K562 (cell line): ENCODE data around the gene ROMO1. TPM values are rescaled to one million over a fixed set of nuclear protein-coding genes. Genes with fewer than 3 reads are reported as not detected.

Experiments used
- ATAC-seq: fragments of 200-7000 bp; cut with Tn5 transposase; 3 replicates; pipeline ENCODE4 v1.9.1; 2020; ENCODE audit warnings: moderate library complexity
- BruUV-seq: library from RNA; stranded (reverse); fragments of 400-500 nt; replicated peaks from 2 replicates; lab custom pipeline; 2021; lab: Mats Ljungman, UMichigan
- CTCF ChIA-PET: fragments of 300-600 bp; formaldehyde crosslinking; extraction: SDS; loops from one replicate; lab custom pipeline; 2021; ENCODE audit warnings: low intra/inter-chr PET ratio; lab: Yijun Ruan, JAX
- POLR2A ChIA-PET: fragments of 300-600, 350-650 bp; sonication (Branson Sonifier 250); formaldehyde crosslinking; extraction: SDS; loops from one replicate; lab custom pipeline; 2021; ENCODE audit warnings: antibody characterized with exemption, inconsistent platforms; lab: Yijun Ruan, JAX
- DNase-seq, 4 experiments: peaks; one replicate each; pipeline versions ENCODE4 v3.0.0 to v3.0.0-alpha.2; 2011 to 2018; ENCODE audit warnings: low spot score in 3 of 4, mixed read lengths in 3 of 4; ENCODE audit errors: extremely low read depth in 1 of 4
- FAIRE-seq: peaks from 2 replicates; lab custom pipeline; 2011; peaks lifted over from hg19 to GRCh38; lab: Jason Lieb, UNC
- H2AFZ ChIP-seq: 2 replicates; pipeline ENCODE4 v1.6.0; 2011; ENCODE audit warnings: low read depth, low read length, control low read depth, inconsistent platforms
- H3K27ac ChIP-seq: fragments of 200-600 bp; 3 replicates; pipeline ENCODE4 v1.8.0; 2011; ENCODE audit warnings: low read depth, mild to moderate bottlenecking, control low read depth, inconsistent platforms, low read length, moderate library complexity, mixed read lengths; ENCODE audit errors: extremely low read depth
- H3K27me3 ChIP-seq, 2 experiments: fragments of 300-600 bp in 1 of 2; 2 replicates in 1 of 2; 3 replicates in 1 of 2; pipeline versions ENCODE4 v1.6.0 to v1.8.0; 2011; ENCODE audit warnings: inconsistent platforms in 2 of 2, low read length in 2 of 2, mild to moderate bottlenecking in 1 of 2, mixed read lengths in 1 of 2, moderate library complexity in 1 of 2; ENCODE audit not compliant: control insufficient read depth in 2 of 2, insufficient read depth in 2 of 2
- H3K36me3 ChIP-seq: fragments of 300-600 bp; 3 replicates; pipeline ENCODE4 v1.8.0; 2011; ENCODE audit warnings: mild to moderate bottlenecking, low read length, inconsistent platforms; ENCODE audit not compliant: control insufficient read depth, insufficient read depth
- H3K4me1 ChIP-seq, 2 experiments: fragments of 200-600 bp in 1 of 2; replicated peaks in 1 of 2; 2 replicates in 1 of 2; 3 replicates in 1 of 2; pipeline versions ENCODE4 v1.5.1 to v1.8.0; 2011; ENCODE audit warnings: inconsistent platforms in 2 of 2, low read length in 2 of 2, mild to moderate bottlenecking in 1 of 2, mixed read lengths in 1 of 2, moderate library complexity in 1 of 2; ENCODE audit not compliant: control insufficient read depth in 2 of 2, insufficient read depth in 2 of 2
- H3K4me2 ChIP-seq: 2 replicates; pipeline ENCODE4 v1.6.1; 2011; ENCODE audit warnings: low read length, control low read depth, inconsistent platforms, mixed read lengths; ENCODE audit not compliant: insufficient read depth
- H3K4me3 ChIP-seq: fragments of 200-600 bp; sonication (generic), shearing (Covaris generic); 2 replicates; pipeline ENCODE4 v1.5.1; 2016; ENCODE audit warnings: control low read depth, inconsistent platforms
- H3K79me2 ChIP-seq: fragments of 200-600 bp; 3 replicates; pipeline ENCODE4 v1.8.0; 2011; ENCODE audit warnings: low read length, inconsistent platforms; ENCODE audit not compliant: control insufficient read depth, insufficient read depth
- H3K9ac ChIP-seq, 2 experiments: 2 replicates each; pipeline versions ENCODE4 v1.6.0 to v1.6.1; 2011; ENCODE audit warnings: low read depth in 2 of 2, low read length in 2 of 2, control low read depth in 1 of 2, inconsistent platforms in 1 of 2, mild to moderate bottlenecking in 1 of 2, mixed read lengths in 1 of 2; ENCODE audit not compliant: insufficient read depth in 1 of 2
- H3K9me1 ChIP-seq: one replicate; pipeline ENCODE4 v1.6.0; 2011; ENCODE audit warnings: inconsistent platforms, mild to moderate bottlenecking, low read length, moderate library complexity; ENCODE audit not compliant: control insufficient read depth, insufficient read depth
- H3K9me3 ChIP-seq: replicated peaks from 2 replicates; pipeline ENCODE4 v1.5.1; 2011; ENCODE audit warnings: low read depth, low read length, inconsistent platforms; ENCODE audit not compliant: control insufficient read depth, insufficient read depth
- H4K20me1 ChIP-seq: replicated peaks from 2 replicates; pipeline ENCODE4 v1.6.1; 2011; ENCODE audit warnings: low read length, inconsistent platforms, mixed read lengths; ENCODE audit not compliant: control insufficient read depth, insufficient read depth
- ATF4 ChIP-seq: fragments of 450-650 bp; formaldehyde crosslinking; IDR thresholded peaks from 2 replicates; pipeline ENCODE4 v1.4.0; 2022; ENCODE audit warnings: mild to moderate bottlenecking, moderate library complexity
- CTCFL ChIP-seq: IDR thresholded peaks from 2 replicates; pipeline ENCODE4 v1.6.1; 2011; ENCODE audit warnings: borderline replicate concordance, low read depth, mild to moderate bottlenecking, moderate library complexity, low read length; ENCODE audit not compliant: insufficient read depth, poor library complexity, severe bottlenecking
- E2F8 ChIP-seq: fragments of 450-650 bp; IDR thresholded peaks from 2 replicates; pipeline ENCODE4 v1.7.1; 2018; ENCODE audit warnings: mild to moderate bottlenecking, low read depth; ENCODE audit not compliant: partially characterized antibody
- FOXK2 ChIP-seq, 2 experiments: fragments of 450-650 bp; IDR thresholded peaks in 1 of 2; conservative IDR thresholded peaks in 1 of 2; 2 replicates each; pipeline ENCODE4 v1.6.1; 2016; ENCODE audit warnings: low read depth in 2 of 2, mild to moderate bottlenecking in 1 of 2
- KDM5B ChIP-seq: fragments of 200-600 bp; sonication (generic); IDR thresholded peaks from 2 replicates; pipeline ENCODE4 v1.6.1; 2012; ENCODE audit warnings: low read depth, mild to moderate bottlenecking, moderate library complexity, low read length, control low read depth, inconsistent platforms; ENCODE audit not compliant: insufficient replicate concordance
- LEF1 ChIP-seq: fragments of 450-650 bp; IDR thresholded peaks from 2 replicates; pipeline ENCODE4 v1.6.1; 2016; ENCODE audit warnings: mild to moderate bottlenecking
- MCM7 ChIP-seq, 2 experiments: fragments of 450-650 bp; IDR thresholded peaks; 2 replicates each; pipeline ENCODE4 v1.6.1; 2016 to 2018
- POLR2AphosphoS5 ChIP-seq: IDR thresholded peaks from 2 replicates; pipeline ENCODE4 v1.6.1; 2011; ENCODE audit warnings: mild to moderate bottlenecking, low read depth, low read length, moderate library complexity; ENCODE audit not compliant: control insufficient read depth, insufficient read depth
- RBM25 ChIP-seq: fragments of 200-400 bp; formaldehyde crosslinking; IDR thresholded peaks from 2 replicates; pipeline ENCODE4 v1.6.1; 2018; ENCODE audit warnings: low read length, low read depth, moderate library complexity; ENCODE audit not compliant: severe bottlenecking
- RNF2 ChIP-seq: sonication (generic); IDR thresholded peaks from 2 replicates; pipeline ENCODE4 v1.6.1; 2016
- ZNF778 ChIP-seq: fragments of 450-650 bp; formaldehyde crosslinking; IDR thresholded peaks from 2 replicates; pipeline ENCODE4 v1.4.0; 2020; ENCODE audit warnings: mild to moderate bottlenecking, moderate library complexity
- WGBS: fragments of 100-300 bp; shearing (Covaris generic); methylation state at CpG from one replicate; pipeline ENCODE4 v1.1.6; 2016; ENCODE audit warnings: low coverage, mixed read lengths; ENCODE audit not compliant: insufficient coverage; ENCODE audit errors: missing lambda C conversion rate; 5-methylcytosine and 5-hydroxymethylcytosine counted together
- in situ Hi-C: fragments of 300-500 bp; cut with MboI; formaldehyde crosslinking; loops from 4 replicates; pipeline ENCODE4 v1.15.0; 2018; ENCODE audit warnings: inconsistent platforms, mixed read lengths
- intact Hi-C: fragments of 100-400 bp; cut with micrococcal nuclease; formaldehyde crosslinking; loops from 2 replicates; pipeline ENCODE4 v1.14.2; 2022
- polyA plus RNA-seq, 8 experiments: library from polyadenylated mRNA; depleted of rRNA in 4 of 8; stranded (reverse) in 5 of 8; unstranded in 3 of 8; fragments of >200 nt; fragmentation: Nextera tagmentation in 2 of 8; fragmentation: Illumina TruSeq in 1 of 8; extraction: Ambion mirVana in 2 of 8; extraction: Trizol in 1 of 8; gene quantifications; 2 replicates each; pipeline versions ENCODE4 v1.2.1 to v1.2.3, GENCODE V29; 2011 to 2014; ENCODE audit warnings: inconsistent platforms in 1 of 8, missing spikeins in 1 of 8
- total RNA-seq, 7 experiments: library from RNA; depleted of rRNA in 6 of 7; stranded (reverse); fragments of >200 nt in 6 of 7; fragmentation: Illumina TruSeq in 2 of 7; extraction: Trizol in 2 of 7; gene quantifications; 2 replicates each; pipeline versions ENCODE4 v1.2.1 to v1.2.3, GENCODE V29; 2011 to 2021; ENCODE audit warnings: low replicate concordance in 1 of 7

Gene ROMO1
- total and polyA plus RNA-seq, 9 of the 15 experiments (the other 6 are each of a cell fraction or from before 2014, with no cell fraction given): 31.8 to 741 (median 226) TPM

GRCh38 chr20:35662551-35662950 is 36.7 kb upstream of the ROMO1 start (continued):
- TF ChIP-seq CTCFL: no peak
- TF ChIP-seq LEF1: no peak
- TF ChIP-seq ZNF778 (CRISPR knock-in tag): no peak

- intact Hi-C loops (loop anchor here (5.0 kb wide), 1 partner anchor 46 kb away; the partner anchor contains the start of gene SPAG4), in situ Hi-C loops (no loop called here)
- Histone ChIP-seq H3K4me2 (peak overlapping the region; percentile 89), H3K79me2 (peaks cover 64% of the 10 kb centered on the region), H3K27ac (peak overlapping the region; percentile 98), H3K27me3 (no peaks in the 10 kb centered on the region), H3K4me1 (peaks cover 17 to 24% of the 10 kb centered on the region in 2 experiments; a peak in 4 of 5 replicates), H4K20me1 (peaks cover 41% of the 10 kb centered on the region), H3K9ac (peak overlapping the region; percentile 92 to 100), H3K4me3 (peak overlapping the region; percentile 57), H3K36me3 (peaks cover 9% of the 10 kb centered on the region; the same call in 2 of the 3 replicates), H3K9me3 (no peaks in the 10 kb centered on the region), H2AFZ (peak overlapping the region; percentile 96), H3K9me1 (no peaks in the 10 kb centered on the region)
- peak; percentile 65 for ATAC-seq
- 0% methylated on average over 28 of the region's 28 CpGs for WGBS
- FAIRE-seq: peak; percentile 67
- no TSS peak for BruUV-seq
- POLR2A ChIA-PET: interaction anchor here (0.6 to 2.9 kb wide), 15 partner anchors 9 to 1133 kb away, joined by 3 to 26 read pairs (median 4); partner anchors contain the start of genes ERGIC3, PHF20, RBM39 and SPAG4
- DNase-seq: peak; percentile 32 to 68 (median 52)
- CTCF ChIA-PET: no interaction called here
- no peak for TF ChIP-seq MCM7 (IDR thresholded peaks at IDR 0.05)
- TF ChIP-seq E2F8: no peak
- TF ChIP-seq KDM5B: peak; percentile 53
- no peak for TF ChIP-seq ATF4
- TF ChIP-seq FOXK2 (conservative IDR thresholded peaks at IDR 0.05 in 1 of 2, IDR thresholded peaks at IDR 0.05 in 1 of 2; ENCODE audit: low read depth in 2 of 2): no peak
- TF ChIP-seq POLR2AphosphoS5: peak; percentile 46; the same call in 1 of the 2 replicates
- TF ChIP-seq RNF2: no peak; the same call in 1 of the 2 replicates
- TF ChIP-seq RBM25: no peak
Observed at GRCh38 chr20:35663516-35664465, 35.4 kb upstream of the ROMO1 start.
